Femur (tissue), 1 donor: ENCODE measurements around the gene EEF1A1.

Experiments used
- DNase-seq: peaks from one replicate; pipeline ENCODE4 v3.0.0-alpha.2; 2017

Gene EEF1A1

DNA sequence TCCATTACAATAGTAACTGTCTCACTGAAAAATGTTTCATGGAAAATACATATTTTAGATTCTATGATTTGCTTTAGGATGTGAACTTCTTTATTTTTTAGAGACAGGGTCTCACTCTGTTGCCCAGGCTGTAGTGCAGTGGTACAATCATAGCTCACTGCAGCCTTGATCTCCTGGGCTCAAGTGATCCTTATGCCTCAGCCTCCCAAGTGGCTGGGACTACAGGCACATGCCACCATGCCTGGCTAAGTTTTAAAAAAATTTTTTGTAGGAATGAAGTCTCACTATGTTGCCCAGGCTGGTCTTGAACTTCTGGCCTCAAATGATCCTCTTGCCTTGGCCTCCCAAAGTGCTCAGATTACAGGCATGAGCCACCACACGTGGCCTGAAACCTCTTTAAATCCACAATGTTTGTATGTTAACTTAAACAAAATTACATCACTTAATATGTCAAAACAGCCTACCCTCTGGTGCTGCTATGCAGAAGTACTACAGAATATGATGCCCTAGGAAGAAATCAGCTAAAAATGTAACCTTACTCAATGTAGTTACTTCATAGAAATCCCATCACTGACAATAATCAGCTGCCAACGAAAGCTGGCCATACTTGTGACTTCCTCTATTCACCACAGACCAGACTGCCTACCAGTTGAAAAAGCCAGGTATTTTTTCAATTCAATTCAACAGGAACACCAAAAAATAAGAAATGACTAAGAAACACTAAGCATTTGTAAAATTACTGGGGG lies 17.6 kb downstream of the EEF1A1 start:
- DNase-seq: no peak

DNA sequence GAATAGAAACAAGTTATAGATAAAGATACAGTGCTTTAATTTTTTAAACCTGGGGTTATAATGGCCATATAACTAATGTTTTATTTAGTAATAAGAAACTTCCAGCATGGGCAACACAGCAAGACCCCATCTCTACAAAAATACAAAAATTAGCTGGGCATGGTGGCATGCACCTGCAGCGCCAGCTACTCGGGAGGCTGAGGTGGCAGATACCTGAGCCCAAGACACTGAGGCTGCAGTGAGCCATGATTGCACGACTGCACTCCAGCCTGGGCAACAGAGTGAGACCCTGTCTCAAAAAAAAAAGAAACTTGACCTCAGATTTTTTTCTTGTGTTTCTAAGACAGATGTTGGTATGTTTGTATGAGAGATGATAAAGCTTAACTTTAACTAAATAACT lies 22.9 kb downstream of the EEF1A1 start:
- DNase-seq: no peak

- no peak for DNase-seq
Observed at GRCh38 chr6:73491377-73491776, 29.5 kb downstream of the EEF1A1 start.

- DNase-seq: no peak
Observed at GRCh38 chr6:73487473-73487872, 33.4 kb downstream of the EEF1A1 start.

GRCh38 chr6:73484438-73484837 lies 36.4 kb downstream of the EEF1A1 start:
- no peak for DNase-seq

- DNase-seq: no peak
Observed at GRCh38 chr6:73481969-73482368, 38.9 kb downstream of the EEF1A1 start.

GRCh38 chr6:73477407-73477806 lies 43.4 kb downstream of the EEF1A1 start:
- no peak for DNase-seq

- DNase-seq: no peak
Observed at GRCh38 chr6:73476723-73477122, 44.1 kb downstream of the EEF1A1 start.

DNA sequence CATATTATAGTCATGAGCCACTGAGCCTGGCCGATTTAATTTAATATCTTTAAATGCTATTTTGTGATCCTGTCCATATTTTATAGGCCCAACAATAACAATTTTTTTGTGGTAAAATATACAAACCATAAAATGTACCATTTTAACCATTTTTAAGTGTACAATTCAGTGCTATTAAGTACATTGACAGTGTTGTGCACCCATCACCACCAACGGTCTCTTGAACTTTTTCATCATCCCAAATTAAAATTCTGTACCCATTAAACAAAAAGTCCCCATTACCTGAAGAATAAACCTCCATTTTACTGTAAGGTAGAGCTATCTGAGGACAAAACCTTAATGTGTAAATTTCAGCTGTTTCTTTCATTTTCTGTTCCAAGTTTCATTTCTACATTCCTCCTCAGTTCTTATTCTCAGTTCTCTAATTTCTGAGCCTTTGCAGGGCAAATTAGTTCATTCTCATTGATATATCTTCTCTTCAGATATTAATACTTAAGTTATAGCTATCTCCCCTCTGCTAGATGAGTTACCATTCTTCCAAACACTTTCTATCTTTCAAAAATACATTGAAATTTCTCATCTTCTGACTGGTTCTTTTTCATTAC lies 49.0 kb downstream of the EEF1A1 start:
- DNase-seq: no peak
